Spinal cord (tissue), 10 donors: ENCODE data around the gene APEX1. TPM values are rescaled to one million over a fixed set of nuclear protein-coding genes. Genes with fewer than 3 reads are reported as not detected.
A peak's percentile ranks its signal among the peaks of the same experiment; 100 is the strongest.
"Not testable (repeated sequence)": the region's sequence is repeated elsewhere in the genome, so short reads cannot be mapped to it uniquely, and the experiment has no call there.

Experiments
- DNase-seq, 6 donors: peaks; one replicate each; pipeline versions ENCODE4 v3.0.0 to v3.0.0-alpha.2; 2013 to 2015; ENCODE audit warnings: low spot score in 6 of 6, low read depth in 4 of 6
- H3K27ac ChIP-seq: one replicate; pipeline ENCODE4 v1.5.1; 2013; ENCODE audit warnings: low read depth, low read length, control low read depth
- H3K27me3 ChIP-seq: one replicate; pipeline ENCODE4 v1.6.1; 2013; ENCODE audit warnings: low read length; ENCODE audit not compliant: control insufficient read depth, insufficient read depth
- H3K36me3 ChIP-seq: one replicate; pipeline ENCODE4 v1.6.1; 2013; ENCODE audit warnings: low read length; ENCODE audit not compliant: control insufficient read depth, insufficient read depth
- H3K4me1 ChIP-seq: one replicate; pipeline ENCODE4 v1.6.1; 2013; ENCODE audit warnings: low read length; ENCODE audit not compliant: control insufficient read depth, insufficient read depth
- H3K4me3 ChIP-seq: one replicate; pipeline ENCODE4 v1.5.1; 2013; ENCODE audit warnings: low read depth, low read length, control low read depth
- H3K9me3 ChIP-seq: one replicate; pipeline ENCODE4 v1.6.1; 2013; ENCODE audit warnings: low read length; ENCODE audit not compliant: control insufficient read depth, insufficient read depth
- WGBS: methylation state at CpG from one replicate; pipeline ENCODE4 v1.1.5; 2013; ENCODE audit warnings: missing lambda C conversion rate; ENCODE audit not compliant: insufficient coverage; 5-methylcytosine and 5-hydroxymethylcytosine counted together
- polyA plus RNA-seq, 2 donors: library from polyadenylated mRNA; unstranded; fragments of 120-200 nt; gene quantifications; one replicate each; pipeline ENCODE4 v1.2.1, GENCODE V29; 2013; ENCODE audit not compliant: insufficient read length in 2 of 2
- total RNA-seq, 2 donors: library from RNA; depleted of rRNA in 1 of 2; stranded (reverse); fragments of 120-200 nt in 1 of 2; fragments of >200 nt in 1 of 2; gene quantifications; one replicate each; pipeline versions ENCODE4 v1.2.3 to v1.2.4, GENCODE V29; 2013 to 2014
- donor health status: healthy.

Gene APEX1
- total and polyA plus RNA-seq, 4 donors, result 40.8 to 182 (median 129) TPM

DNA sequence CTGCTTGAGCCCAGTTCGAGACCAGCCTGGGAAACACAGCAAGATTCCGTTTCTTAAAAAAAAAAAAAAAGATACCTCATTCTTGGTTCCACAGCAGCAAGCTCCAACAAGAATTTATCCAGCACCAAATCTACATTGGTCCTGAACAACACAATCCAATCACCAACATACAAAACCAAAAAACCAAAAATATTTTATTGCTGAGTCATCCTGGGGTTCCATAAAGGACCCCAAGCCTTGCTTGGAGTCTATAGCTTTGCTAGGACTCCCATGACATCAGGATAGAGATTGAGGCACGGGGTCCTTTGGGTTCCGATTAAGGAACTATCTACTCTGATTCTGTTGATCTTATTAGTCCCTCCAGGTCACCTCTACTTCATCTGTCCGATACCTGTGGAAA lies 8.1 kb upstream of the APEX1 start:
- H3K9me3 ChIP-seq, result no peaks in the 10 kb centered on the region
- 100% methylated on average over 3 of the region's 5 CpGs for WGBS
- H3K4me3 ChIP-seq, result no peak overlapping the region
- peaks cover 49% of the 10 kb centered on the region for H3K36me3 ChIP-seq
- DNase-seq, result no peak
- H3K27ac ChIP-seq, result no peak overlapping the region
- H3K27me3 ChIP-seq, result no peaks in the 10 kb centered on the region
- no peaks in the 10 kb centered on the region for H3K4me1 ChIP-seq

DNA sequence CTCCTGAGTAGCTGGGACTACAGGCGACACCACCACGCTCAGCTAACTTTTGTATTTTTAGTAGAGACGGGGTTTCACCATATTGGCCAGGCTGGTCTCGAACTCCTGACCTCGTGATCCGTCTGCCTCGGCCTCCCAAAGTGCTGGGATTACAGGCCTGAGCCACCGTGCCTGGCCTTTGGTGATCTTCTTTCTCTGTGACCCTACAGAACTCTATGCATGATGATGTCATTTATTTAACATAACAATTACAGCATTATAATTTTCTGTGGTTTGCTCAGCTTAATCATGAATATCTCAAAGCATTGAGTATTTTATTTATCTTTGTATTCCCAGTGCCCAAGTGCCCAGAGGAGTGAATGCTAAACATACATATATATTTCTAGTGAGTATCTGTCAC lies 2.2 kb upstream of the APEX1 start:
- 100% methylated on average over 3 of the region's 8 CpGs for WGBS
- Histone ChIP-seq H3K4me1 (peaks cover 17% of the 10 kb centered on the region), H3K36me3 (peaks cover 40% of the 10 kb centered on the region)
- H3K9me3 ChIP-seq, H3K27ac ChIP-seq, H3K27me3 ChIP-seq, H3K4me3 ChIP-seq, DNase-seq: not testable (repeated sequence)

- WGBS, result 2% methylated on average over 32 of the region's 39 CpGs
- Histone ChIP-seq H3K4me1 (peaks cover 23% of the 10 kb centered on the region), H3K9me3 (no peaks in the 10 kb centered on the region), H3K27me3 (no peaks in the 10 kb centered on the region), H3K27ac (peak overlapping the region; percentile 96), H3K36me3 (peaks cover 40% of the 10 kb centered on the region), H3K4me3 (peak overlapping the region; percentile 84)
- no peak for DNase-seq
Observed at GRCh38 chr14:20455355-20456300, 602 bp downstream of the APEX1 start.

GRCh38 chr14:20456971-20457370 lies 1.9 kb downstream of the APEX1 start:
- no peak for DNase-seq
- peaks cover 27% of the 10 kb centered on the region for H3K4me1 ChIP-seq
- H3K27me3 ChIP-seq, result no peaks in the 10 kb centered on the region
- H3K27ac ChIP-seq, result no peak overlapping the region
- H3K4me3 ChIP-seq, result no peak overlapping the region
- 80% methylated on average over 12 of the region's 13 CpGs for WGBS
- H3K36me3 ChIP-seq, result peaks cover 33% of the 10 kb centered on the region
- H3K9me3 ChIP-seq, result no peaks in the 10 kb centered on the region

GRCh38 chr14:20458031-20458789 lies 3.2 kb downstream of the APEX1 start:
- no peak overlapping the region for H3K27ac ChIP-seq
- H3K4me3 ChIP-seq, result no peak overlapping the region
- 57% methylated on average over 3 of the region's 8 CpGs for whole genome bisulfite sequencing
- no peak for DNase-seq
- H3K36me3 ChIP-seq, result peaks cover 30% of the 10 kb centered on the region
- no peaks in the 10 kb centered on the region for H3K9me3 ChIP-seq
- peaks cover 26% of the 10 kb centered on the region for H3K4me1 ChIP-seq
- no peaks in the 10 kb centered on the region for H3K27me3 ChIP-seq

GRCh38 chr14:20460458-20461224 lies 5.6 kb downstream of the APEX1 start:
- WGBS, result 4% methylated on average over 27 of the region's 32 CpGs
- peaks cover 18% of the 10 kb centered on the region for H3K4me1 ChIP-seq
- H3K36me3 ChIP-seq, result peaks cover 30% of the 10 kb centered on the region
- H3K27ac ChIP-seq, result peak overlapping the region; percentile 85
- H3K9me3 ChIP-seq, result no peaks in the 10 kb centered on the region
- H3K4me3 ChIP-seq, result peak overlapping the region; percentile 75
- DNase-seq, result peak in 1 of 6 donors; percentile 3
- H3K27me3 ChIP-seq, result no peaks in the 10 kb centered on the region

DNA sequence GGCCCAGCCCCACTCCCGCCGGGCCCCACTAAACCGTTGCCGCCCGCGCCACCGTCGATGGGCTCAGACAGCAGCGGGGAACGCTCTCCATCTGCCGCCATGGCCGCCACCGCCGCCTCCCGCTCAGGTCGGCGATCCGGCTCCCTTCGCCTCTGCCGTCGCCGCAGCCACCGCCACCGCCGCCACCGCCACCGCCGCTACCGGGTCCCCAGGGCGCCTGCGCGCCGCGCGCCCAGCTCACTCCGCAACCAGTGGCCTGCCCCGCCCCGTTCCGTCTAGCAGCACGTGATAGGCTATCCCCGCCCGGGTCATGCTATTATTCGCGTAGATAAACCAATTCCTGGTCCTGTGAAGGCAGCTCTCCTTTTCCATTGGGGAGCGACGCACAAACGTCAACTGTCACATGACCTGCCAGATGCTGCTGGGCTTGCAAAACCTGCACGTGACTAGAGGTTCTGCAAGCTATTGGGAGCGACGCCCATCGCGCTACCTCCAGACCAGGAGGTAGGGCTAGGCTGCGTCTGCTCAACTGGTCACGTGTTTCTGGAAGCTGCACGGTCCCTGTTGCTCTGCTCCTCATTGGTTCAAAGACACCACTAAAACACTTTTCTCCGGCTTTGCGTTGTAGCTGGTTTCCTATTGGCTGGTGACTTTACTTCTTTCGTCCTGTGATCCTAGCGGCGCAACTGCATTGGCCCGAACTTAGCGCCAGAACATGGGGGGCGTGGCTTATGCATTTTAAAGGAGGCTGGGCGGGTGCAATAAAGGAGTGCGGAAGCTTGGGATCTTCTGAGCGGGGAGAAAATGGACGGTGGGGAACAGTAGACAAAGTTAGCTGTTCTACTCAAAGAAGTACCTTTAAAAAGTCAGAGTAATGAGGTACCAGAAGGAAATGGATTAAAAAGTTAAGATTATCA lies 6.5 kb downstream of the APEX1 start, which contains the start of gene PIP4P1:
PIP4P1 (minus strand) TSS at position 210 of the 917 bp plus-strand sequence; CDS start at position 101, 109 bp downstream.
- Histone ChIP-seq H3K27me3 (no peaks in the 10 kb centered on the region), H3K9me3 (no peaks in the 10 kb centered on the region), H3K36me3 (peaks cover 30% of the 10 kb centered on the region), H3K4me1 (peaks cover 15% of the 10 kb centered on the region), H3K4me3 (peak within 1 kb of the TSS; percentile 75), H3K27ac (peak within 1 kb of the TSS; percentile 86)
- WGBS, result 0% methylated on average over 67 of the region's 67 CpGs
- DNase-seq, result peak; percentile 98 to 100 (median 99)

DNA sequence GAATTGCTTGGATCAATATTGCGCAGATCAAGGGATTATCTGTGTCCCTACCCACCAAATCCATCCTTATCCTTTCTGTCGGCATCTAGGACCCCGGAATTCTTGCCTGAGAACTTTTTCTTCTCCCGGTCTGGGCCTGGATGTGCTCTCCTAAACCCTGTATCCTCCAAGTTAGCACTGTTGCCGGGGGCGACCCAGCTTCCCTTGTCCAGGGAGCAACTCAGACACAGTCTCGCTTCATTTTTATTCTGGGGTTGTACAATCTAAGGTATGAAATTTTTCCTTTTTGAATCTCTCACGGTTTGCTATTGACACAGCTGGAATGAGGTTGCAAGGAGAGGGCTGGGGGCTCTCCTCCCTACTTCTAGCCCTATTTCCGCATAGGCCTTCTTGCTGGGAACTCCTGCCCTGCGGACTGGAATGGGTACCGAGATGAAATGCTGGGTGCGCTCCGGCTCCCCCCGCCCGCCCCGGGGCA lies 13.8 kb downstream of the APEX1 start:
- no peaks in the 10 kb centered on the region for H3K9me3 ChIP-seq
- peaks cover 14% of the 10 kb centered on the region for H3K4me1 ChIP-seq
- peak in 1 of 6 donors; percentile 11 for DNase-seq
- peak overlapping the region; percentile 83 for H3K27ac ChIP-seq
- H3K36me3 ChIP-seq, result peaks cover 3% of the 10 kb centered on the region
- WGBS, result 15% methylated on average over 11 of the region's 16 CpGs
- H3K4me3 ChIP-seq, result peak overlapping the region; percentile 72
- H3K27me3 ChIP-seq, result no peaks in the 10 kb centered on the region
